K562 (cell line): ENCODE results near the gene PKDREJ. TPM values are rescaled to one million over a fixed set of nuclear protein-coding genes. Genes with fewer than 3 reads are reported as not detected.

Experiments used
- E2F3 ChIP-seq: fragments of 250-450 bp; sonication (Bioruptor Pico); IDR thresholded peaks from 2 replicates; pipeline ENCODE4 v1.4.0; 2020; ENCODE audit warnings: mild to moderate bottlenecking
- EGR1 ChIP-seq: fragments of 450-650 bp; conservative IDR thresholded peaks from 2 replicates; pipeline ENCODE4 v1.6.1; 2017; ENCODE audit warnings: mild to moderate bottlenecking
- ETV5 ChIP-seq: sonication (generic); formaldehyde crosslinking; IDR thresholded peaks from 2 replicates; pipeline ENCODE4 v1.4.0; 2020; ENCODE audit warnings: low read depth, mild to moderate bottlenecking, missing genetic modification reagents
- FIP1L1 ChIP-seq: fragments of 200-400 bp; formaldehyde crosslinking; IDR thresholded peaks from 2 replicates; pipeline ENCODE4 v1.6.1; 2018; ENCODE audit warnings: mild to moderate bottlenecking, low read depth, low read length; ENCODE audit not compliant: poor library complexity, severe bottlenecking
- KAT7 ChIP-seq: sonication (generic); formaldehyde crosslinking; IDR thresholded peaks from 2 replicates; pipeline ENCODE4 v1.8.0; 2022; ENCODE audit warnings: missing genetic modification reagents, mild to moderate bottlenecking, borderline replicate concordance
- NR2C2 ChIP-seq, 2 experiments: fragments of 200-800 bp in 1 of 2; sonication (Bioruptor generic) in 1 of 2; sonication (generic) in 1 of 2; formaldehyde crosslinking in 1 of 2; IDR thresholded peaks; 2 replicates each; pipeline versions ENCODE4 v1.6.1 to v1.8.0; 2016 to 2022; ENCODE audit warnings: mild to moderate bottlenecking in 1 of 2, missing compliant biosample characterization in 1 of 2, missing genetic modification characterization in 1 of 2, missing genetic modification reagents in 1 of 2
- POLR2AphosphoS2 ChIP-seq: IDR thresholded peaks from 2 replicates; pipeline ENCODE4 v1.6.1; 2012; ENCODE audit warnings: low read length, improper control_type of control experiment
- POLR2G ChIP-seq: fragments of 200-400 bp; formaldehyde crosslinking; IDR thresholded peaks from 2 replicates; pipeline ENCODE4 v1.6.1; 2017; ENCODE audit warnings: low read depth, mild to moderate bottlenecking, antibody characterized with exemption, low read length, moderate library complexity
- RBBP5 ChIP-seq: fragments of 200-600 bp; sonication (generic); IDR thresholded peaks from 2 replicates; pipeline ENCODE4 v1.6.1; 2012; ENCODE audit warnings: borderline replicate concordance, mild to moderate bottlenecking, low read length, control low read depth, inconsistent platforms; ENCODE audit not compliant: insufficient read depth, poor library complexity, severe bottlenecking
- RNF2 ChIP-seq: sonication (generic); IDR thresholded peaks from 2 replicates; pipeline ENCODE4 v1.6.1; 2016
- TCF3 ChIP-seq: sonication (generic); formaldehyde crosslinking; IDR thresholded peaks from 2 replicates; pipeline ENCODE4 v1.4.0; 2020; ENCODE audit warnings: mild to moderate bottlenecking, missing genetic modification reagents
- ZNF764 ChIP-seq: fragments of 250-450 bp; sonication (Bioruptor Pico); IDR thresholded peaks from 2 replicates; pipeline ENCODE4 v1.4.0; 2020; ENCODE audit warnings: low read depth, mild to moderate bottlenecking, moderate library complexity
- polyA plus RNA-seq, 8 experiments: library from polyadenylated mRNA; depleted of rRNA in 4 of 8; stranded (reverse) in 5 of 8; unstranded in 3 of 8; fragments of >200 nt; fragmentation: Nextera tagmentation in 2 of 8; fragmentation: Illumina TruSeq in 1 of 8; extraction: Ambion mirVana in 2 of 8; extraction: Trizol in 1 of 8; gene quantifications; 2 replicates each; pipeline versions ENCODE4 v1.2.1 to v1.2.3, GENCODE V29; 2011 to 2014; ENCODE audit warnings: inconsistent platforms in 1 of 8, missing spikeins in 1 of 8
- total RNA-seq, 7 experiments: library from RNA; depleted of rRNA in 6 of 7; stranded (reverse); fragments of >200 nt in 6 of 7; fragmentation: Illumina TruSeq in 2 of 7; extraction: Trizol in 2 of 7; gene quantifications; 2 replicates each; pipeline versions ENCODE4 v1.2.1 to v1.2.3, GENCODE V29; 2011 to 2021; ENCODE audit warnings: low replicate concordance in 1 of 7
- TF ChIP-seq, protein P1 (sequence below), 2 experiments: fragments of 150-350 bp in 1 of 2; IDR thresholded peaks; 2 replicates each; pipeline ENCODE4 v1.6.1; 2012 to 2016; ENCODE audit warnings: low read depth in 2 of 2, low read length in 2 of 2, mild to moderate bottlenecking in 1 of 2, moderate library complexity in 1 of 2
- TF ChIP-seq, protein P2 (sequence below): fragments of 450-650 bp; IDR thresholded peaks from 2 replicates; pipeline ENCODE4 v1.6.1; 2018; ENCODE audit warnings: mild to moderate bottlenecking, low read depth; ENCODE audit not compliant: partially characterized antibody
- TF ChIP-seq, protein P3 (sequence below): sonication (generic); formaldehyde crosslinking; IDR thresholded peaks from 2 replicates; pipeline ENCODE4 v1.8.0; 2022; ENCODE audit warnings: missing genetic modification reagents, mild to moderate bottlenecking, moderate library complexity, borderline replicate concordance

Gene PKDREJ
- total and polyA plus RNA-seq, 9 of the 15 experiments (the other 6 are each of a cell fraction or from before 2014, with no cell fraction given): 0.03 TPM; not detected in 8

DNA sequence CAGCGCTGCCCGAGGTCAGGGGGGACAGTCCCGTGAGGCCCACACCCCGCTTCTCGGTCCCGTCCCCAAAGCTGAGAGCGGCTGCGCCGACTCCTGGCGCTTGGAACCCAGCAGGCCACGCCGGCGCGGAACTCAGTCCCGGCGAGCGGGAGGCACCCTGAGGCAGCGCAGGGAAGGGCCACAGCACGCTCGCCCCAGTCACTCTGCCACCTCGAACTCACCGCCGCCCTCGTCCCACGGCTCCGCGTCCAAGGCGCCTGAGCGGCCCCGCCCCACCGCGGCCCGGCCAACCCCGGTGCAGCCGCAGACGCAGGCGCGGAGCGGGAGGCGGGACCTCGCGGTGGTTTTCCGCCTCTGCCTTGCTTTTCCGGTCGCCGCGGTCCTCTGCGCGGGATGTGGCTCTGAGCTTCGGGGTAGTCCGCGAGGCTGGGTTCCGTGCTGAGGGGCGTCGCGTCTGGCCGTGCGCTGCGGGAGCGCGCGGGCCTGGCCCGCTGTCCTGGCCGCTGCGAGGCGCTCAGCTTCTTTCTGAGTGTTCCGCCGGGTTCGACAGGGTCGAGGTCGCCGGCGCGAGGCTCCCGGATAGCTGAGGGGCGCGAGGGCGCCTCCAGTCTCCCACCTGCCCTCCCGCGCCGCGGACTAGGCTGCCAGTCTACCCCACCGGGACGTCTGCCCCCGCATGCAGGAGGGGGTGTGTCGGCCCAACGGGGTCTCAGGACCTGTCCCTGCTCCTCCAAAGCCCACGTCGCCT lies 12.9 kb downstream of the PKDREJ start, which contains the start of gene CDPF1 (continued):
- TF ChIP-seq FIP1L1: peak; percentile 28
- TF ChIP-seq RBBP5: peak; percentile 69
- TF ChIP-seq RNF2: peak; percentile 27; the same call in 1 of the 2 replicates
- TF ChIP-seq, protein P1, sequence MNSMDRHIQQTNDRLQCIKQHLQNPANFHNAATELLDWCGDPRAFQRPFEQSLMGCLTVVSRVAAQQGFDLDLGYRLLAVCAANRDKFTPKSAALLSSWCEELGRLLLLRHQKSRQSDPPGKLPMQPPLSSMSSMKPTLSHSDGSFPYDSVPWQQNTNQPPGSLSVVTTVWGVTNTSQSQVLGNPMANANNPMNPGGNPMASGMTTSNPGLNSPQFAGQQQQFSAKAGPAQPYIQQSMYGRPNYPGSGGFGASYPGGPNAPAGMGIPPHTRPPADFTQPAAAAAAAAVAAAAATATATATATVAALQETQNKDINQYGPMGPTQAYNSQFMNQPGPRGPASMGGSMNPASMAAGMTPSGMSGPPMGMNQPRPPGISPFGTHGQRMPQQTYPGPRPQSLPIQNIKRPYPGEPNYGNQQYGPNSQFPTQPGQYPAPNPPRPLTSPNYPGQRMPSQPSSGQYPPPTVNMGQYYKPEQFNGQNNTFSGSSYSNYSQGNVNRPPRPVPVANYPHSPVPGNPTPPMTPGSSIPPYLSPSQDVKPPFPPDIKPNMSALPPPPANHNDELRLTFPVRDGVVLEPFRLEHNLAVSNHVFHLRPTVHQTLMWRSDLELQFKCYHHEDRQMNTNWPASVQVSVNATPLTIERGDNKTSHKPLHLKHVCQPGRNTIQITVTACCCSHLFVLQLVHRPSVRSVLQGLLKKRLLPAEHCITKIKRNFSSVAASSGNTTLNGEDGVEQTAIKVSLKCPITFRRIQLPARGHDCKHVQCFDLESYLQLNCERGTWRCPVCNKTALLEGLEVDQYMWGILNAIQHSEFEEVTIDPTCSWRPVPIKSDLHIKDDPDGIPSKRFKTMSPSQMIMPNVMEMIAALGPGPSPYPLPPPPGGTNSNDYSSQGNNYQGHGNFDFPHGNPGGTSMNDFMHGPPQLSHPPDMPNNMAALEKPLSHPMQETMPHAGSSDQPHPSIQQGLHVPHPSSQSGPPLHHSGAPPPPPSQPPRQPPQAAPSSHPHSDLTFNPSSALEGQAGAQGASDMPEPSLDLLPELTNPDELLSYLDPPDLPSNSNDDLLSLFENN (IDR thresholded peaks at IDR 0.05; ENCODE audit: low read depth in 2 of 2, low read length in 2 of 2): no peak
- TF ChIP-seq, protein P2, sequence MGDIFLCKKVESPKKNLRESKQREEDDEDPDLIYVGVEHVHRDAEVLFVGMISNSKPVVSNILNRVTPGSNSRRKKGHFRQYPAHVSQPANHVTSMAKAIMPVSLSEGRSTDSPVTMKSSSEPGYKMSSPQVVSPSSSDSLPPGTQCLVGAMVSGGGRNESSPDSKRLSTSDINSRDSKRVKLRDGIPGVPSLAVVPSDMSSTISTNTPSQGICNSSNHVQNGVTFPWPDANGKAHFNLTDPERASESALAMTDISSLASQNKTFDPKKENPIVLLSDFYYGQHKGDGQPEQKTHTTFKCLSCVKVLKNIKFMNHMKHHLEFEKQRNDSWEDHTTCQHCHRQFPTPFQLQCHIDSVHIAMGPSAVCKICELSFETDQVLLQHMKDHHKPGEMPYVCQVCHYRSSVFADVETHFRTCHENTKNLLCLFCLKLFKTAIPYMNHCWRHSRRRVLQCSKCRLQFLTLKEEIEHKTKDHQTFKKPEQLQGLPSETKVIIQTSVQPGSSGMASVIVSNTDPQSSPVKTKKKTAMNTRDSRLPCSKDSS: no peak
- TF ChIP-seq ZNF764: no peak
- TF ChIP-seq EGR1: peak; percentile 17; the same call in 1 of the 2 replicates
- TF ChIP-seq POLR2AphosphoS2: no peak
- no peak for TF ChIP-seq NR2C2 (CRISPR knock-in tag; IDR thresholded peaks at IDR 0.05)
- peak; percentile 6; the same call in 1 of the 2 replicates for TF ChIP-seq NR2C2 (tag; IDR thresholded peaks at IDR 0.05)
- TF ChIP-seq, protein P3, sequence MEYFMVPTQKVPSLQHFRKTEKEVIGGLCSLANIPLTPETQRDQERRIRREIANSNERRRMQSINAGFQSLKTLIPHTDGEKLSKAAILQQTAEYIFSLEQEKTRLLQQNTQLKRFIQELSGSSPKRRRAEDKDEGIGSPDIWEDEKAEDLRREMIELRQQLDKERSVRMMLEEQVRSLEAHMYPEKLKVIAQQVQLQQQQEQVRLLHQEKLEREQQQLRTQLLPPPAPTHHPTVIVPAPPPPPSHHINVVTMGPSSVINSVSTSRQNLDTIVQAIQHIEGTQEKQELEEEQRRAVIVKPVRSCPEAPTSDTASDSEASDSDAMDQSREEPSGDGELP (CRISPR knock-in tag): peak; percentile 39; the same call in 1 of the 2 replicates
- TF ChIP-seq POLR2G: peak; percentile 94
- no peak for TF ChIP-seq E2F3
- peak; percentile 44; the same call in 1 of the 2 replicates for TF ChIP-seq TCF3 (CRISPR knock-in tag)
- TF ChIP-seq ETV5 (CRISPR knock-in tag): 0 out of 2 replicates have a peak, but pooled peaks have one; percentile 55
- 0 out of 2 replicates have a peak, but pooled peaks have one; percentile 22 for TF ChIP-seq KAT7 (CRISPR knock-in tag)
